Kidney capillary endothelial cell (primary cell): ENCODE measurements around the gene SUPT3H.
A peak's percentile ranks its signal among the peaks of the same experiment; 100 is the strongest.

Experiments used
- DNase-seq: peaks from one replicate; pipeline ENCODE4 v3.0.0-alpha.2; 2018; ENCODE audit warnings: low spot score

SUPT3H gene

DNA sequence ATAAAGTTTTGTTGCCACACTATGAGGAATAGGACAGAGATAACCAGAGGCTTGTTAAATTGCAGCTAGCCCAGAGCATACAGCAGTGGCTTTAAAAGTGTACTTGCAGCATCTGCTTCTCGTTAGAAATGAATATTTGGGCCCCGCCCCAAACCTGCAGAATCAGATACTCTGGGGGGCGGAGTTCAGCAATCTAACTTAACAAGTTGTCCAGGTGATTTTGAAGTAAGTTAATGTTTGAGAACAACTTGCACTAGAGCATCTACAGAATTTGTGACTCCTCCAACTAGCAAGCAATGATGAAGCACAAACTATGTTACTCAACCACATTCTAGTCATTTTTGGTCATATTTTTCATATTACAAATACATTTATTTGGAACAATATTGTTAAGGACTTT, 10.6 kb upstream of the SUPT3H start:
- no peak for DNase-seq

GRCh38 chr6:45387236-45387635, 9.5 kb upstream of the SUPT3H start:
- no peak for DNase-seq

DNA sequence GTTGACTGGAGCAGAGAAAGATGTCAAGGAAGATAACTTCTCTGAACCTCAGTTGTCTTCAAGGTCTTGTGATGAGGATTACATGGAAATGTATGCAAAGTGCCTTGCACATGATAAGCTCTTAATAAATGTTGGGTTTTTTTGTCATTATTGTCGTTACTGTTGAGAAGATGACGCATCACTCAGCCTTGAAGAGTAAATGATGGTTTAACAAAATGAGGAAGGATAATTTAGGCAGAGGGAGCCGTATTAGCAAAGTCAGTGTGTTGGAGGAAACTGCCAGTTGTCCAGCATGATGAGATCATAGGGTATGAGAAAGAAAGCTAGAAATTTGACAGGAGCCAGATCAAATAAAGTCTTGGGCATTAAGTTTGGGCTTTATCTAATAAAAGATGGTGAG, 8.8 kb upstream of the SUPT3H start:
- no peak for DNase-seq

- DNase-seq, result no peak
Observed at GRCh38 chr6:45382391-45382790, 4.7 kb upstream of the SUPT3H start.

- DNase-seq, result peak; percentile 41
Observed at GRCh38 chr6:45378334-45378926, 696 bp upstream of the SUPT3H start.

DNA sequence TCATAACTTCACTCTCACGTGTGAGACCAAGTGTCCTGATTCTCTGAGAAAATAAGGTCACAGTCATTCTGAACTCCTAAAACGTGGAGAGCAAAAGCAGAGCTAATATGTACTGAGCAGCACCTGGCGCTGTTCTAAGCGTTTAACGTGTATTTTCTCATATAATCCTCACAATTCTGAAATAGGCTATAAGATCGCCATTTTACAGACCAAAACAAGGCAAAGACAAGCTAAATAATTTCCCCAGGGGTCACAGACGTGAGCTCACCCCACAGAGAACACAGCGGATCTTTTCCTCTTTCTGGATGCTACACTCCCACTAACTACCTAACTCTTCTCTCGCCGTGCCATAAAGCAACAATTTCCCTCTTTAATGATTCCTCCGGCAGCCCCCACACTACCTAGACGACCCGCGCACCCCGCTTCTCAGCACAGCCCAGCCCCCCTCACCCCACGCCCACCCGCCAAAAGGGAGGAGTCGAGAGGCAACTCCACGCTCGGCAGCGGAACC, 636 bp downstream of the SUPT3H start:
- DNase-seq, result peak; percentile 16

- DNase-seq, result no peak
Observed at GRCh38 chr6:45376310-45377042, 1.3 kb downstream of the SUPT3H start.

DNA sequence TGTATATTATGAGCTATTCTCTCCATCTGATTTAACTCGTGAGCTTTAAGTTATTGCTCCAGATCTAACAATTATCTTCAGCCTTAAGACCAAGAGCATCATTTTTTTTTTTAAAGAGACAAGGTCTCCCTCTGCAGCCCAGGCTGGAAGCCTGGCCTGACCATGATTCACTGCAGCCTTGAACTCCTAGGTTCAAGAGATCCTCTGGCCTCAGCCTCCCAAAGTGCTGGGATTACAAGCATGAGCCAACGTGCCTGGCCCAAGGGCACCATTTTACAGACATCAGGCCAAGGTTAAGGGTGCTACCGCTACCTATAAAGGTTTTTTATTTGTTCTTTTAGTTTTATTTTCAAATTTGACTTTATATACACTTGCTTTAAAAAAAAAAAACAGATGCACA, 2.3 kb downstream of the SUPT3H start:
- no peak for DNase-seq

GRCh38 chr6:45371924-45372573, 5.7 kb downstream of the SUPT3H start:
- no peak for DNase-seq

GRCh38 chr6:45369870-45370269, 7.9 kb downstream of the SUPT3H start:
- DNase-seq, result no peak

DNA sequence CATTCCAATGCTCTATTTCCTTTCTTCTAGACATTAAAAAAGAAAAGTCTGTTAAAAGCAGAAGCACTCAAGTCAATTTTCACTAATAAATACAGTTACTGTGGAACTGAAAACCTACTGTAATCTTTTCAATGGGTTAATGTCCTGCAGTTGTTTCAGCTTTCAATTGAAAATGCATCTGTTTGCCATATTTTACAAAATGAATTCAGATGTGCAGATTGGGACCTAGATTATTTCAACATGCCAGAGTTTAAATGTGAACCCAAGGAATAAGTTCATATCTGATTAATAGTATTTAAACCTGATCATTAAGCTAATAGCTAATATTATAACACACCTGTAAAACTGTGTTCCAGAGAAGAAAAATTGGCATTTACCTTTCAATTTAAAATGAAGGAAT, 9.7 kb downstream of the SUPT3H start:
- DNase-seq, result no peak

DNA sequence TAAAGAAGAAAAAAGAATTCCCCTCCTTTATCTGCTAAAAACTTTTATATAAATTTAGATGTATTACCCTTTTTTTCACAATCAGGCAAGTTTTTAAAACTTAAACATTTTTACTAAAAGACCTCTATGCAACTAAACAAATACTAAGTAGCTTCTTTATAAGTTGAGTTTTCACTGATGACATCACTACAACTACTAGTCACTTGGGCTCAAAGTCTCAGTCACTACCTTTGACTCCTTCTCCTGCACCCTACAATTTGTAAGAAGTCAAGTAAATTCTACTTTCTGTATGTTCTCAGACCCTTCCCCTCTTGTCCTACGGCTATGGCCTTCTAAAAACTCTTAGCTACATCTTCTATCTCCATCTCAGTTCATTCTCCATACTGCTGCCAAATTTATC, 11.2 kb downstream of the SUPT3H start:
- DNase-seq, result no peak

- no peak for DNase-seq
Observed at GRCh38 chr6:45365036-45365435, 12.7 kb downstream of the SUPT3H start.

- no peak for DNase-seq
Observed at GRCh38 chr6:45364466-45364865, 13.3 kb downstream of the SUPT3H start.

DNA sequence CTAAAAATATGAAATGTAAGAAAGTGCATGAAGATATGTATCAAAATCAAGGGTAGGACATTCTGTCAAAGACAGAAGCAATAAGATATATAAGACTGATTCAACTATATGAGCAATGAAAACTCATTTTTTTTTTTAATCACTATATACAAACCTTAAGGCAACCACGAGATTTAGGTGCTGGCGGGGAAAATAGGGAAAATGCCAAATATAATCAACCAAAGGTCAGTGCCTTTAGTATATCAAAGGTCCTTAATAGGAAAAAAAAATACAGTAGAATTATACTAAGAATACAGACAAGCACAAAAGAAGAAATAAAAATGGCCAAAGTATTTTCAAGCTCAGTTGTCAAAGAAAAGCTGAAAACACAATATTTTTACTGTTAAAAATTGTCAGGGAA, 24.1 kb downstream of the SUPT3H start:
- DNase-seq, result no peak

DNA sequence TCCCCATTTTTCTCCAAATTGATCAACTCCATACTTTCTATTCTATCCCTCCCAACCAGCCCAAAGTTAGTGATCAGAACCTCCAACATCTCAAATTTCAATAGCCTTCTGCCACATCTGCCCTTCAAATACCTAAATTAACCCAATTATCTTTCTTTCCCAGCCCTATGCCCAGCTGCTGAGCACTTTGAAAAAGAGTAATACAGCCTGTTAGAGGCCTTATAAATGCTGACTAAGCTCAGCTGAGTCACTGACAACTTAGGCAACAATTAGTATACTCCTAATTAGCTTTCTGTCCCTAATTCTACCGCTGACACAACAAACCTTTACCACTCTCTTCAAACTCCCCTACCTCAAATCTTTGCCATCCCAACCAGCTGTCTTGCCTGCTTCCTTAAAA, 26.1 kb downstream of the SUPT3H start:
- DNase-seq, result no peak

DNA sequence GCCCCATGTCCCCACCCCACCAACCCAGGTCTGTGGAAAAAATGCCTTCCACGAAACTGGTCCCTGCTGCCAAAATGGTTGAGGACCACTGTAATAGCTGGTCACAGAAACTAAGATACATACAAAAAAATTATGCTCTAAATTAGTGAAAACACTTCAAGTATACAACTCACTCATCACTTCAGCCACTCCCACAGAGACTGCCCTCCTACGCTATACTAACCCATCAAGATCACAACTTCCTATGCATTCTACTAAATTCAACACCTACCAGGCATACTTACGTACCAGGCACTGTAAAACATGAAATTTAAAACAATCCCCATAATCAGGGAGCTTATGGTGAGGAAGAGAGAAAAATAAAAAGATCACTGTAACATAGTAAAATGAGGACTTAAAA, 26.7 kb downstream of the SUPT3H start:
- no peak for DNase-seq

GRCh38 chr6:45350186-45350710, 27.5 kb downstream of the SUPT3H start:
- no peak for DNase-seq

GRCh38 chr6:45344900-45345299, 32.8 kb downstream of the SUPT3H start:
- DNase-seq, result no peak

DNA sequence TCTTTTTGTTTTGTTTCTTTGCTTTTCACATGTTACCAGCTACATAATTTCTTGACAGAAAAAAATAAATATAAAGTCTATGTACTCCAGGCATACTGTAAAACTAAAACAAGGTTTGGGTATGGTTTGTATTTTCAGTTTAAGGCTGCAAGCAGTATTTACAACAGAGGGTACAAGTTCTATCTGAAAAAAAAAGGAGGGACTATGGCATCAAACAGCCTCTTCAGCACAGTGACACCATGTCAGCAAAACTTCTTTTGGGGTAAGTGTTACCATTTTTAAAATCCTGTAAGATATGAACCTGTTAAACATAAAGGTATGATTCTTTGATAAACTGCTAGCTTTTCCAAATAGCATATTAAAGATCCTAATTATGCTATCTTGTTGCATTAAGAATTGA, 49.2 kb downstream of the SUPT3H start:
- DNase-seq, result no peak

DNA sequence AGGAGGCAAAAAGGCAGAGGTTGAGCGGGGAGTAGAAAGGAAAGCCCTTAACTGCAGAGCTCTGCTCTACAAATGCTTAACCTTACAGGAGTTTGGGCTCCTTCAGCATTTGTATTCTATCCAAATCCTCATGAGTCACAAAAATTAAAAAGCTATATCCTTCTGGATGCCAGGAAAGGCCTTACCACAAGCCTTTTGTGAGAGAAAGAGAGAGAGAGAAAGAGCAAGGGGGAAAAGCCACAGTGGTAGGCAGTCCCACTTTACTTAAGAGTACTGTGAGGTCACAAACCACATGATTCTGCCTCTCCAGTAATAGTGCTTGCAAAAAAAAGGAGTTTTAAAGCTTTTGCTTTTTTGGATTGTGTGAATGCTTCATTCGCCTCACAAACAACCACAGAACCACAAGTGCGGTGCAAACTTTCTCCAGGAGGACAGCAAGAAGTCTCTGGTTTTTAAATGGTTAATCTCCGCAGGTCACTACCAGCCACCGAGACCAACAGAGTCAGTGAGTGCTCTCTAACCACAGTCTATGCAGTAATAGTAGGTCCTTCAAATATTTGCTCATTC, 49.7 kb downstream of the SUPT3H start, which contains the start of gene RUNX2:
RUNX2 (plus strand) TSS at position 375 of the 567 bp plus-strand sequence. CDS start 397 bp downstream, outside the sequence.
- DNase-seq, result no peak

- DNase-seq, result no peak
Observed at GRCh38 chr6:45326698-45327417, 50.9 kb downstream of the SUPT3H start.
